ENCODE results near the gene TULP3. TPM values are rescaled to one million over a fixed set of nuclear protein-coding genes. Genes with fewer than 3 reads are reported as not detected.

Gene TULP3
- polyA plus RNA-seq, 1 experiment = 48.7 TPM

GRCh38 chr12:2933586-2933985 lies 42.9 kb downstream of the TULP3 start:
- ChIA-PET CTCF (no interaction called here), POLR2A (no interaction called here)
- Histone ChIP-seq H3K9me3 (ENCODE audit: control insufficient read depth, insufficient read depth, low read length) (no peaks in the 10 kb centered on the region), H3K27ac (ENCODE audit: low read depth, low read length) (no peak overlapping the region), H3K27me3 (ENCODE audit: control insufficient read depth, insufficient read depth, low read length) (no peaks in the 10 kb centered on the region), H3K4me3 (ENCODE audit: low read depth, low read length) (no peak overlapping the region)
- no peak for DNase-seq (ENCODE audit: low read depth, low spot score)
- TF ChIP-seq CTCF (IDR thresholded peaks at IDR 0.05; ENCODE audit: low read depth, low read length) = no peak

GRCh38 chr12:2934371-2934770 lies 43.7 kb downstream of the TULP3 start:
- POLR2A ChIA-PET = no interaction called here
- no peak overlapping the region for H3K27ac ChIP-seq (ENCODE audit: low read depth, low read length)
- H3K4me3 ChIP-seq (ENCODE audit: low read depth, low read length) = no peak overlapping the region
- DNase-seq (ENCODE audit: low read depth, low spot score) = no peak
- no peaks in the 10 kb centered on the region for H3K9me3 ChIP-seq (ENCODE audit: control insufficient read depth, insufficient read depth, low read length)
- TF ChIP-seq CTCF (IDR thresholded peaks at IDR 0.05; ENCODE audit: low read depth, low read length) = no peak
- no peaks in the 10 kb centered on the region for H3K27me3 ChIP-seq (ENCODE audit: control insufficient read depth, insufficient read depth, low read length)
- CTCF ChIA-PET = no interaction called here

DNA sequence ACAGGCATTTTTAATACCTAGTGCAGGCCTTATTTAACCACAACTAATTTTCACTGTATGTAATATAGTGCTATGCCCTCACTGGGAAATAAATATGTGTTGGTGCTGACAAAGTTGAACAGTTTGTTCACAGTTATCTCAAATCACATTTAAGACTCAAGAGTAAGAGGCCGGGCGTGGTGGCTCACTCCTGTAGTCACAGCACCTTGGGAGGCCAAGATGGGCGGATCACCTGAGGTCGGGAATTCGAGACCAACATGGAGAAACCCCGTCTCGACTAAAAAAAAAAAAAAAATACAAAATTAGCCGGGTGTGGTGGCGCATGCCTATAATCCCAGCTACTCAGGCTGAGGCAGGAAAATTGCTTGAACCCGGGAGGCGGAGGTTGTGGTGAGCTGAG lies 45.6 kb downstream of the TULP3 start:
- Histone ChIP-seq H3K9me3 (ENCODE audit: control insufficient read depth, insufficient read depth, low read length) (no peaks in the 10 kb centered on the region), H3K27ac (ENCODE audit: low read depth, low read length) (no peak overlapping the region), H3K27me3 (ENCODE audit: control insufficient read depth, insufficient read depth, low read length) (no peaks in the 10 kb centered on the region), H3K4me3 (ENCODE audit: low read depth, low read length) (no peak overlapping the region)
- POLR2A ChIA-PET = no interaction called here
- no peak for TF ChIP-seq CTCF (IDR thresholded peaks at IDR 0.05; ENCODE audit: low read depth, low read length)
- CTCF ChIA-PET = no interaction called here
- DNase-seq (ENCODE audit: low read depth, low spot score) = no peak

DNA sequence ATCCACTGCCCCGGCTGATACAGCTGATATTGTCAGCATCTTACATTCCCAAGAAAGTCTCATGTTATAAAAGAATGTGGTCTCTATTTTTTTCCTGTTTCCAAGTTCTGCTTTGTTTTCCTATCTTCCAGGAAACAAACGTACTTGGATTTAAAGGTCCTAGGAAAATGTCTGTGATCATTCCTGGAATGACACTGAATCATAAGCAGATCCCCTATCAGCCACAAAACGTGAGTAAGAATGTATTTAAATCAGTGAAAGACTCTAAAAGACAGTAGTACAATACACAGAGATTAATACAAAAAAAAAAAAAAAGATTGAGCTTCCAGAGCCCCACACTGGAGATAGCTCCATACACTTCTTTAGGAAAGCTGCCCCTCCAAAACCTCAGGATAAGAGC lies 46.8 kb downstream of the TULP3 start:
- Histone ChIP-seq H3K4me3 (ENCODE audit: low read depth, low read length) (no peak overlapping the region), H3K9me3 (ENCODE audit: control insufficient read depth, insufficient read depth, low read length) (no peaks in the 10 kb centered on the region), H3K27ac (ENCODE audit: low read depth, low read length) (no peak overlapping the region), H3K27me3 (ENCODE audit: control insufficient read depth, insufficient read depth, low read length) (no peaks in the 10 kb centered on the region)
- CTCF ChIA-PET = interaction anchor here (0.6 to 0.9 kb wide), 3 partner anchors 84 to 122 kb away, joined by 3 to 5 read pairs (median 3); no protein-coding TSS in a partner anchor
- DNase-seq (ENCODE audit: low read depth, low spot score) = no peak
- POLR2A ChIA-PET = no interaction called here
- TF ChIP-seq CTCF (IDR thresholded peaks at IDR 0.05; ENCODE audit: low read depth, low read length) = no peak

GRCh38 chr12:2939191-2939590 lies 48.5 kb downstream of the TULP3 start:
- POLR2A ChIA-PET = no interaction called here
- Histone ChIP-seq H3K4me3 (ENCODE audit: low read depth, low read length) (no peak overlapping the region), H3K27ac (ENCODE audit: low read depth, low read length) (no peak overlapping the region), H3K27me3 (ENCODE audit: control insufficient read depth, insufficient read depth, low read length) (no peaks in the 10 kb centered on the region), H3K9me3 (ENCODE audit: control insufficient read depth, insufficient read depth, low read length) (no peaks in the 10 kb centered on the region)
- DNase-seq (ENCODE audit: low read depth, low spot score) = no peak
- TF ChIP-seq CTCF (IDR thresholded peaks at IDR 0.05; ENCODE audit: low read depth, low read length) = no peak
- CTCF ChIA-PET = no interaction called here

Data from AG04450 (cell line).